Measurements from ENCODE around the gene SIX1. TPM values are rescaled to one million over a fixed set of nuclear protein-coding genes. Genes with fewer than 3 reads are reported as not detected.

SIX1 gene
- total RNA-seq, 2 donors from 2014 or later: 0.13 TPM; not detected in 1

- peaks cover 97% of the 10 kb centered on the region for H3K27me3 Mint-ChIP-seq (ENCODE audit: insufficient read depth)
- no peaks in the 10 kb centered on the region for H3K9me3 ChIP-seq (ENCODE audit: control insufficient read depth, low read length)
- H3K36me3 ChIP-seq (ENCODE audit: control insufficient read depth, insufficient read depth, low read length): no peaks in the 10 kb centered on the region
- no peak for TF ChIP-seq CTCF (conservative IDR thresholded peaks at IDR 0.05)
- peak; percentile 59 for DNase-seq
- peaks cover 3% of the 10 kb centered on the region for H3K4me1 ChIP-seq (ENCODE audit: control insufficient read depth, insufficient read depth, low read length)
- no peaks in the 10 kb centered on the region for H3K36me3 Mint-ChIP-seq (ENCODE audit: low read depth)
- peak overlapping the region; percentile 77 for H3K4me3 Mint-ChIP-seq
- H3K27ac Mint-ChIP-seq: no peak overlapping the region
- no peak overlapping the region for H3K9ac ChIP-seq (ENCODE audit: extremely low read depth, low read length, poor library complexity, severe bottlenecking)
- H3K4me1 Mint-ChIP-seq: peaks cover 35% of the 10 kb centered on the region
- H3K4me3 ChIP-seq (ENCODE audit: low read length): peak overlapping the region; percentile 84
- H3K27me3 ChIP-seq (ENCODE audit: control insufficient read depth, insufficient read depth, low read length, poor library complexity, severe bottlenecking): peaks cover 96% of the 10 kb centered on the region
- H3K9me3 Mint-ChIP-seq: no peaks in the 10 kb centered on the region
- whole genome bisulfite sequencing, 2 experiments (ENCODE audit: insufficient coverage in 1 of 2, insufficient read length in 1 of 2): 13 to 18% methylated on average over 8 to 10 of the region's 10 CpGs
- no peak overlapping the region for H3K27ac ChIP-seq (ENCODE audit: low read depth, low read length)
These were observed 9.0 kb upstream of the SIX1 start for GRCh38 chr14:60658211-60658690.

- Mint-ChIP-seq H3K4me1 (peaks cover 38% of the 10 kb centered on the region), H3K9me3 (no peaks in the 10 kb centered on the region), H3K36me3 (ENCODE audit: low read depth) (no peaks in the 10 kb centered on the region), H3K4me3 (peak overlapping the region; percentile 77), H3K27ac (peak overlapping the region; percentile 74), H3K27me3 (ENCODE audit: insufficient read depth) (peaks cover 97% of the 10 kb centered on the region)
- Histone ChIP-seq H3K27ac (ENCODE audit: low read depth, low read length) (no peak overlapping the region), H3K4me3 (ENCODE audit: low read length) (peak overlapping the region; percentile 84), H3K36me3 (ENCODE audit: control insufficient read depth, insufficient read depth, low read length) (no peaks in the 10 kb centered on the region), H3K9me3 (ENCODE audit: control insufficient read depth, low read length) (no peaks in the 10 kb centered on the region), H3K9ac (ENCODE audit: extremely low read depth, low read length, poor library complexity, severe bottlenecking) (peak overlapping the region; percentile 48), H3K4me1 (ENCODE audit: control insufficient read depth, insufficient read depth, low read length) (peaks cover 7% of the 10 kb centered on the region), H3K27me3 (ENCODE audit: control insufficient read depth, insufficient read depth, low read length, poor library complexity, severe bottlenecking) (peaks cover 98% of the 10 kb centered on the region)
- no peak for TF ChIP-seq CTCF (conservative IDR thresholded peaks at IDR 0.05)
- DNase-seq: peak; percentile 67
- WGBS, 2 experiments (ENCODE audit: insufficient coverage in 1 of 2, insufficient read length in 1 of 2): 0 to 2% methylated on average over 23 to 47 of the region's 47 CpGs
These were observed 8.4 kb upstream of the SIX1 start for GRCh38 chr14:60657456-60658210.

- Histone ChIP-seq H3K27ac (ENCODE audit: low read depth, low read length) (no peak overlapping the region), H3K9ac (ENCODE audit: extremely low read depth, low read length, poor library complexity, severe bottlenecking) (peak overlapping the region; percentile 48), H3K9me3 (ENCODE audit: control insufficient read depth, low read length) (no peaks in the 10 kb centered on the region), H3K4me3 (ENCODE audit: low read length) (peak overlapping the region; percentile 84), H3K27me3 (ENCODE audit: control insufficient read depth, insufficient read depth, low read length, poor library complexity, severe bottlenecking) (peaks cover 100% of the 10 kb centered on the region), H3K4me1 (ENCODE audit: control insufficient read depth, insufficient read depth, low read length) (peaks cover 7% of the 10 kb centered on the region), H3K36me3 (ENCODE audit: control insufficient read depth, insufficient read depth, low read length) (no peaks in the 10 kb centered on the region)
- WGBS, 2 experiments (ENCODE audit: insufficient coverage in 1 of 2, insufficient read length in 1 of 2): 1 to 7% methylated on average over 5 to 70 of the region's 75 CpGs
- peak overlapping the region; percentile 74 for H3K27ac Mint-ChIP-seq
- TF ChIP-seq CTCF (conservative IDR thresholded peaks at IDR 0.05): peak; percentile 74
- peaks cover 98% of the 10 kb centered on the region for H3K27me3 Mint-ChIP-seq (ENCODE audit: insufficient read depth)
- peak overlapping the region; percentile 77 for H3K4me3 Mint-ChIP-seq
- DNase-seq: peak; percentile 91
- H3K4me1 Mint-ChIP-seq: peaks cover 41% of the 10 kb centered on the region
- H3K36me3 Mint-ChIP-seq (ENCODE audit: low read depth): no peaks in the 10 kb centered on the region
- H3K9me3 Mint-ChIP-seq: no peaks in the 10 kb centered on the region
These were observed 7.6 kb upstream of the SIX1 start for GRCh38 chr14:60656686-60657455.

All from endodermal cell (in vitro differentiated cells).